PFSK-1 (cell line): ENCODE measurements around the gene CLPTM1L.

Source experiments
- POLR2AphosphoS5 ChIP-seq: IDR thresholded peaks from 2 replicates; pipeline ENCODE4 v1.6.1; 2012; ENCODE audit warnings: low read depth, mild to moderate bottlenecking, control low read depth, low read length, moderate library complexity
- SIN3A ChIP-seq: IDR thresholded peaks from 2 replicates; pipeline ENCODE4 v1.6.1; 2012; ENCODE audit warnings: mild to moderate bottlenecking, low read length, moderate library complexity, borderline replicate concordance; ENCODE audit not compliant: insufficient read depth
- TAF1 ChIP-seq: IDR thresholded peaks from 2 replicates; pipeline ENCODE4 v1.6.1; 2012; ENCODE audit warnings: low read length, control low read depth, borderline replicate concordance; ENCODE audit not compliant: insufficient read depth
- TF ChIP-seq, protein P1 (sequence below), 2 experiments: IDR thresholded peaks; 2 replicates each; pipeline versions ENCODE4 v1.6.1 to v1.8.0; 2011 to 2012; ENCODE audit warnings: low read depth in 2 of 2, low read length in 2 of 2, control low read depth in 1 of 2, inconsistent platforms in 1 of 2, mild to moderate bottlenecking in 1 of 2, moderate library complexity in 1 of 2; ENCODE audit not compliant: insufficient read depth in 1 of 2

DNA sequence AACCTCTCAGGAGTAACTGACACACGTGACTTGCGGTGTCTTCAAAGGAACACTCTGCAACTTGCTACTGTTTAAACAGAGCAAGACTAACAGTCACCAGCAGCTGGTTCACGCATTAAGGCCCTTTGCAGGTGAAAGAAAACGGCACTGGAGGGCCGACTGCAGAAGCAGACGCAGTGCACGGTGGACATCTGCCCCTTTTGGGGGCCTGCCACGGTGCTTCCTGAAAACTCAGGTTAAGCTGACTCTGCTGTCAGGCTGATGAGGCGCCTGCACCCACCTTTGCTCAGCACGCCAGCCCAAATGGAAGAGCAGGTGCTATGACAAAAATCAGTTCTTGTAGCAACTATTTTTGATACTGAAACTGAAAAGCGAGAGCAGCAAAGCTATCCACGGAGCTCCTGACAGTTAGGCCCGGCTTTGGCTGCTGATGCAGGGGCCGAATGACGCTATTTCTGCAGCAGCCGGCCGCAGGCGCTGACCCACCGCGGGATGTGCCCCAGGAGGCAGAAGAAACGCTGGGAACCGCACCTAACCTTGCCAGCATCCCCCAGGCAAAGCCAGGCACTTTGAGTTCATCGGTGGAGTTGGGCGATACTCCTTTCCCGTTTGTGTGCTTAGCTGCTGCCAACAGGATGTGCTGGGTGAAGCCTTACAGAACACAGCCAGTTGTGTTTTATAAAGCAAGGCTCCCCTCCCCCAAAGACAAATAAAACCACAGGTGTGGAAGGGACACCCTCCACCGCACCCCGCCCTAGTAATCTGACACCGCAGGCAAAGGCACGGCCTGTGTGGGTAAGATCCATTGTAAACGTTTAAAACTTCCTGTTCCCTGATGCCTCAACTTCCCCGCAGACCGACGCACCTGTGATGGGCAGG, 29.0 kb downstream of the CLPTM1L start:
- TF ChIP-seq TAF1 (no peak), SIN3A (no peak), POLR2AphosphoS5 (no peak)
- TF ChIP-seq, protein P1, sequence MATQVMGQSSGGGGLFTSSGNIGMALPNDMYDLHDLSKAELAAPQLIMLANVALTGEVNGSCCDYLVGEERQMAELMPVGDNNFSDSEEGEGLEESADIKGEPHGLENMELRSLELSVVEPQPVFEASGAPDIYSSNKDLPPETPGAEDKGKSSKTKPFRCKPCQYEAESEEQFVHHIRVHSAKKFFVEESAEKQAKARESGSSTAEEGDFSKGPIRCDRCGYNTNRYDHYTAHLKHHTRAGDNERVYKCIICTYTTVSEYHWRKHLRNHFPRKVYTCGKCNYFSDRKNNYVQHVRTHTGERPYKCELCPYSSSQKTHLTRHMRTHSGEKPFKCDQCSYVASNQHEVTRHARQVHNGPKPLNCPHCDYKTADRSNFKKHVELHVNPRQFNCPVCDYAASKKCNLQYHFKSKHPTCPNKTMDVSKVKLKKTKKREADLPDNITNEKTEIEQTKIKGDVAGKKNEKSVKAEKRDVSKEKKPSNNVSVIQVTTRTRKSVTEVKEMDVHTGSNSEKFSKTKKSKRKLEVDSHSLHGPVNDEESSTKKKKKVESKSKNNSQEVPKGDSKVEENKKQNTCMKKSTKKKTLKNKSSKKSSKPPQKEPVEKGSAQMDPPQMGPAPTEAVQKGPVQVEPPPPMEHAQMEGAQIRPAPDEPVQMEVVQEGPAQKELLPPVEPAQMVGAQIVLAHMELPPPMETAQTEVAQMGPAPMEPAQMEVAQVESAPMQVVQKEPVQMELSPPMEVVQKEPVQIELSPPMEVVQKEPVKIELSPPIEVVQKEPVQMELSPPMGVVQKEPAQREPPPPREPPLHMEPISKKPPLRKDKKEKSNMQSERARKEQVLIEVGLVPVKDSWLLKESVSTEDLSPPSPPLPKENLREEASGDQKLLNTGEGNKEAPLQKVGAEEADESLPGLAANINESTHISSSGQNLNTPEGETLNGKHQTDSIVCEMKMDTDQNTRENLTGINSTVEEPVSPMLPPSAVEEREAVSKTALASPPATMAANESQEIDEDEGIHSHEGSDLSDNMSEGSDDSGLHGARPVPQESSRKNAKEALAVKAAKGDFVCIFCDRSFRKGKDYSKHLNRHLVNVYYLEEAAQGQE (IDR thresholded peaks at IDR 0.05; ENCODE audit: insufficient read depth in 1 of 2, low read depth in 2 of 2, low read length in 2 of 2) = no peak
